Measurements from ENCODE around the gene ELP4. TPM values are rescaled to one million over a fixed set of nuclear protein-coding genes. Genes with fewer than 3 reads are reported as not detected.

ELP4 gene
- total and polyA plus RNA-seq, 2 donors (not counting 1 experiment from before 2014, with no cell fraction given): 7.1 to 31.3 TPM

- no peak overlapping the region for H2AFZ ChIP-seq (ENCODE audit: insufficient read depth, low read depth, low read length, poor library complexity, severe bottlenecking)
- ATAC-seq (ENCODE audit: low read depth) (no peak), DNase-seq (no peak)
- no peaks in the 10 kb centered on the region for H3K9me3 Mint-ChIP-seq (ENCODE audit: insufficient read depth)
- H4K20me1 ChIP-seq (ENCODE audit: control insufficient read depth, insufficient read depth, low read length, poor library complexity, severe bottlenecking): no peaks in the 10 kb centered on the region
- TF ChIP-seq EZH2 (IDR thresholded peaks at IDR 0.05; ENCODE audit: borderline replicate concordance, insufficient read depth, low read depth, low read length, poor library complexity, severe bottlenecking) (no peak), CTCF (IDR thresholded peaks at IDR 0.05) (no peak)
- no peaks in the 10 kb centered on the region for H3K4me1 ChIP-seq (ENCODE audit: control insufficient read depth in 2 of 2, insufficient read depth in 2 of 2, low read length in 2 of 2)
- no peaks in the 10 kb centered on the region for H3K4me1 Mint-ChIP-seq
- no peak overlapping the region for H3K9ac ChIP-seq (ENCODE audit: low read length)
- no peak overlapping the region for H3K4me3 ChIP-seq (ENCODE audit: control extremely low read depth in 1 of 5, extremely low read depth in 1 of 5, insufficient read depth in 1 of 5, low read depth in 2 of 5, low read length in 4 of 5)
- no peak overlapping the region for H3K4me2 ChIP-seq (replicated peaks; ENCODE audit: low read depth, low read length, poor library complexity, severe bottlenecking)
- H3K4me3 Mint-ChIP-seq: no peak overlapping the region
- intact Hi-C loops (cut with micrococcal nuclease): no loop called here
- no peaks in the 10 kb centered on the region for H3K27me3 ChIP-seq (replicated peaks in 1 of 4; ENCODE audit: control extremely low read depth in 1 of 4, control insufficient read depth in 3 of 4, insufficient read depth in 4 of 4, low read length in 3 of 4)
- no peak overlapping the region for H3K27ac ChIP-seq (ENCODE audit: low read length in 2 of 2)
- ChIA-PET CTCF (no interaction called here), POLR2A (no interaction called here)
- H3K27ac Mint-ChIP-seq: no peak overlapping the region
- no peaks in the 10 kb centered on the region for H3K79me2 ChIP-seq (ENCODE audit: control insufficient read depth, insufficient read depth, low read length)
- H3K9me3 ChIP-seq (ENCODE audit: control extremely low read depth in 1 of 3, control insufficient read depth in 2 of 3, insufficient read depth in 1 of 3, low read length in 2 of 3): peaks cover 0 to 6% (median 0%) of the 10 kb centered on the region in 3 donors
- no peaks in the 10 kb centered on the region for H3K36me3 ChIP-seq (replicated peaks in 1 of 2; ENCODE audit: control extremely low read depth in 1 of 2, control insufficient read depth in 1 of 2, extremely low read depth in 1 of 2, insufficient read depth in 2 of 2, low read length in 1 of 2)
- no peaks in the 10 kb centered on the region for H3K27me3 Mint-ChIP-seq
Observed at GRCh38 chr11:31529701-31530100, 20.1 kb downstream of the ELP4 start.

GRCh38 chr11:31531293-31531692, 21.7 kb downstream of the ELP4 start:
- no peaks in the 10 kb centered on the region for H3K27me3 Mint-ChIP-seq
- ChIA-PET POLR2A (no interaction called here), CTCF (no interaction called here)
- DNase-seq (no peak), ATAC-seq (ENCODE audit: low read depth) (no peak)
- peaks cover 0 to 6% (median 0%) of the 10 kb centered on the region in 3 donors for H3K9me3 ChIP-seq (ENCODE audit: control extremely low read depth in 1 of 3, control insufficient read depth in 2 of 3, insufficient read depth in 1 of 3, low read length in 2 of 3)
- no peaks in the 10 kb centered on the region for H3K9me3 Mint-ChIP-seq (ENCODE audit: insufficient read depth)
- intact Hi-C loops (cut with micrococcal nuclease): no loop called here
- H3K9ac ChIP-seq (ENCODE audit: low read length): no peak overlapping the region
- H3K27ac Mint-ChIP-seq: no peak overlapping the region
- no peaks in the 10 kb centered on the region for H3K36me3 ChIP-seq (replicated peaks in 1 of 2; ENCODE audit: control extremely low read depth in 1 of 2, control insufficient read depth in 1 of 2, extremely low read depth in 1 of 2, insufficient read depth in 2 of 2, low read length in 1 of 2)
- no peak overlapping the region for H2AFZ ChIP-seq (ENCODE audit: insufficient read depth, low read depth, low read length, poor library complexity, severe bottlenecking)
- H3K4me2 ChIP-seq (replicated peaks; ENCODE audit: low read depth, low read length, poor library complexity, severe bottlenecking): no peak overlapping the region
- H3K4me3 ChIP-seq (ENCODE audit: control extremely low read depth in 1 of 5, extremely low read depth in 1 of 5, insufficient read depth in 1 of 5, low read depth in 2 of 5, low read length in 4 of 5): no peak overlapping the region
- no peaks in the 10 kb centered on the region for H3K4me1 ChIP-seq (ENCODE audit: control insufficient read depth in 2 of 2, insufficient read depth in 2 of 2, low read length in 2 of 2)
- no peak overlapping the region for H3K27ac ChIP-seq (ENCODE audit: low read length in 2 of 2)
- H3K4me3 Mint-ChIP-seq: no peak overlapping the region
- no peaks in the 10 kb centered on the region for H3K79me2 ChIP-seq (ENCODE audit: control insufficient read depth, insufficient read depth, low read length)
- H4K20me1 ChIP-seq (ENCODE audit: control insufficient read depth, insufficient read depth, low read length, poor library complexity, severe bottlenecking): no peaks in the 10 kb centered on the region
- TF ChIP-seq EZH2 (IDR thresholded peaks at IDR 0.05; ENCODE audit: borderline replicate concordance, insufficient read depth, low read depth, low read length, poor library complexity, severe bottlenecking) (no peak), CTCF (IDR thresholded peaks at IDR 0.05) (no peak)
- H3K27me3 ChIP-seq (replicated peaks in 1 of 4; ENCODE audit: control extremely low read depth in 1 of 4, control insufficient read depth in 3 of 4, insufficient read depth in 4 of 4, low read length in 3 of 4): no peaks in the 10 kb centered on the region
- no peaks in the 10 kb centered on the region for H3K4me1 Mint-ChIP-seq
- WGBS (ENCODE audit: insufficient coverage): no CpG with 5 or more reads among the region's 1 CpG

Data from B cell (primary cell).